Activated CD4-positive, alpha-beta T cell treated with anti-CD3 and anti-CD28 coated beads, Interleukin-2, Interleukin-4, amounts not matched to agents 100 ng/mL and 50 ng/mL, durations not matched to agents 16 hours and 8 hours (primary cell): ENCODE measurements around the gene RASGRP2.
A peak's percentile ranks its signal among the peaks of the same experiment; 100 is the strongest.

Source experiments
- DNase-seq: peaks from one replicate; pipeline ENCODE4 v3.0.0-alpha.2; 2020; ENCODE audit warnings: low spot score

The RASGRP2 gene

GRCh38 chr11:64755681-64756361 lies 11.9 kb upstream of the RASGRP2 start:
- no peak for DNase-seq

DNA sequence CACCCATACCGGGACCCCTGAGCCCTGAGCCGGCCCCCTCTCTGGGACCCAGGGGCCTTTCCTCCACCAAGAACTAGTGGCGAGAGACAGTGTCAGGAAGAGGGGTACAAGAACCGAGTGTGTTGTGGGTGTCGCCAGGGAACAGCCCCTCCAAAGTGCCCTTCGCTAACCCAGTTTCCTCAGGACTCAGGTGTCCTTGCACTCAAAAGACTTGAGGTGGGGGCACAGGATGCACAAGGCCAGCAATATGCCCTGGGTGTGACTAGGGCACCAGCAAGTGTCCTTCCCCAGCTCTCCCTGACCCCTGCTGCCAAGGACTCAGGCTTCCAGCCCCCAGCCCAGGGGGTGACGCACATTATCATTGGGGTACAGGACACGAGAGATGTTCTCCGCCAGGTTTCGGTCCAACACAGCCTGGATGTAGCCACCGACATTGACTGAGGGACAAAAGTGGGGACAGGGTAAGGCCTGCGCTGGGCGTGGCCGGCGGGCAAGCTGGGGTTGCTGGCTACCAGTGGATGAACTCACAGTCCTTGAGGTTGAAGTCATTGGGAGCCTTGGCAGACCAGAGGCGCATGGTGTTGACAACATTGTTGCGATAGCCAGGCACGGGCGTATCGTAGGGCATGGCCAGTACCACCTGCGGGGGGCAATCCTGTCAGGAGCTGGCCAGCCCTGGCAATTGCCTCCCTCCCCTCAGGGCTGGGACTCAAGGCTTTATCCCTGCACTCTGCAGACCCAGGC lies 11.1 kb upstream of the RASGRP2 start:
- no peak for DNase-seq

- no peak for DNase-seq
Observed at GRCh38 chr11:64754124-64754918, 10.4 kb upstream of the RASGRP2 start.

DNA sequence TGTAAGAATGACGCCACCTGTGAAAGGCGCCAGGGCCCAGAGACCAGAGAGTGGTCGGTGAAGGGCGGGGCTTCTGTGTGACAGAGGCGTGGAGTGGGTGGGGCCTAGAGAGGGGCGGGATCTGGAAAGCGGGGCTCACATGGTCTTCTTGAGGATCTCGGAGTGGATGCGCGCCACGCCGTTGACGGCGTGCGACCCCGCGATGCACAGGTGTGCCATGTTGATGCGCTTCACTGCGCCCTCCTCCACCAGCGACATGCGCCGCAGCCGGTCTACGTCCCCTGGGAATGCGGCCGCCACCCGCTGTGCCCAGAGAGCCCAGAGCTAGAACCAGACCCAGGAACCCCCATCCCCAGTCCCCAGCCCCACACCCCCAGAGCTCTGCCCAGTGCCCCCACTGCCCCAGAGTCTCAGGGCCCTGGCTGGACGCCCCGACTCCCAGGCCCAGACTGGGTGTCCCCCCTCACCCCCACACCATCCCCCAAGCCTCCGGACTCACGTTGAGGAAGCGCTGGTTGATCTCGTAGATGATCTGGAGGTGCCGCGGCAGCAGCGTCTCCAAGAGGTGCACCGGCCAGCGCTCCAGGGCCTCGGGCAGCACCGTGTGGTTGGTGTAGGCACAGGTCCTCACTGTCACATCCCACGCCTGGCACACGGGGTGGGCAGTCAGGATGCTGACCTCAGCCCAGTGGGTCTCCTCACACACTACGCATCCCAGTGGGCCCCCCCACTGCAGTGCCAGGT lies 9.6 kb upstream of the RASGRP2 start:
- DNase-seq, result no peak

DNA sequence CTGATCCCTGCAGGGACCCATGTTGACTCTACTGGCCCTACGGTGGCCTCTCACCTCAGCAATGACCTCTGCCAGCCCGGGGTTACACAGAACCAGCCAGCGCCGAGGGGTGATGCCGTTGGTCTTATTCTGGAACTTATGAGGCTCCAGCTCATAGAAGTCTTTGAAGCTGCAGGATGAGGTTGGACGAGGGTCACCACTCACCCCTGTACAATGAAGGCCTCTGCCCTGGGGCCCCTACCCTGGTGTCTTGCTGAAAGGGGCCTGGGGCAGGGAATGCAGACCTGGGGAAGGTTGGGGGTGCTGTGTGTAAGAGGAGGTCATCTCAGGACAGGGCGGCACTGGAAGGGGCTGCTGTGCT lies 9.1 kb upstream of the RASGRP2 start:
- no peak for DNase-seq

DNA sequence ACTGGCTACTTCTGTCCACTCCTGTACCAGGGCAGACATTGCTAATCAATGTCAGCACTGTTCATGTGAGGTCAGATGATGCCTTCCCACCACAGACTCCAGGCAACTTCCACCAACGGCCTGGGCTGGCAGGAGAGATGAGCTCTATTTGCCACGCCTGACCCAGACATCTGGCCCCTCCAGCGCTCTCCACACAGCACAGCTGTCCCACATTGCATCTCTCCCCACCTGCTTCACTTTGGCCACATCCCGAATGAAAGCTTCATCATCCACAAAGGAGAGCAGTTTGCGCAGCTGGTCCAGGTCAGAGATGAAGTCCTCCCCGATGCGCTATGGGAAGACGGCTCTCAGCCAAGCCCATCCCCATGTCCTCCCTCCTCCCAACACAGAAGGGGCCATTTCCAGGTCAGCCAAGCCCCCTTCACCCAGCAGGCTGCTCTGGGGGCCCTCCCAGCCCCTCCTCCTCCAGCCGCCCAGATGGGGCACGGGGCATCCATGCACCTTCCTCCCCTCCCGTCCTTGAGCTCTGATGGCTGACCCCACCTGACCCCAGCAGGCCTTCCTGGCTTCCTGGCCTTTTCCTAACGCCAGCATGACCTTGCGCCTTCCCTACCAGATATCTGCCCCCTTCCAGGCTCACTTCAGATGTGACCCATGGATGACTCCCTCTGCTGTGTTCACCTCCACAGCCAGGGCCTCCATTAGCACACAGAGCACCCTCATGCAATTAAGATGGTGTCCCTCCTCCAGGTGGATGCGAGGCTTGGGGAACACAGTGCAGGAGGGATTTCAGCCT lies 8.4 kb upstream of the RASGRP2 start:
- DNase-seq, result no peak

DNA sequence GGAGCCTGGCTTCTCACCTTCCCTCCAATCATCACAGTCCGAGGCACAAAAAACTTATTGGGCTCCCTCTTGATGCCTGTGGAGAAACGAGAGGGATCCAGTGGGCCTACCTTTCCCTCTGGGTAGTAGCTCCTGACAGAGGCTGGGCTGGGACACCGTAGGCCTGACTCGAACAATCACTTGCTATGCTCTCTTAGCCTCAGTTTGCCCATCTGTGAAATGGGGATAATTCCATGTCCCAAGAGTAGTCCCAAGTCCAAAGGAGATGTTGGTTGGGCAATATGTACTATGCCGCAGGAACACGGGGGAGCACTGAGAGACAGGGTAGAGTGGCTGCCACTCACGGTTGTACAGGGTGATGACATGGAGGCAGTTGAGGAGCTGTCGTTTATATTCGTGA lies 7.6 kb upstream of the RASGRP2 start:
- DNase-seq, result no peak

GRCh38 chr11:64751136-64751535 lies 7.2 kb upstream of the RASGRP2 start:
- DNase-seq, result no peak

DNA sequence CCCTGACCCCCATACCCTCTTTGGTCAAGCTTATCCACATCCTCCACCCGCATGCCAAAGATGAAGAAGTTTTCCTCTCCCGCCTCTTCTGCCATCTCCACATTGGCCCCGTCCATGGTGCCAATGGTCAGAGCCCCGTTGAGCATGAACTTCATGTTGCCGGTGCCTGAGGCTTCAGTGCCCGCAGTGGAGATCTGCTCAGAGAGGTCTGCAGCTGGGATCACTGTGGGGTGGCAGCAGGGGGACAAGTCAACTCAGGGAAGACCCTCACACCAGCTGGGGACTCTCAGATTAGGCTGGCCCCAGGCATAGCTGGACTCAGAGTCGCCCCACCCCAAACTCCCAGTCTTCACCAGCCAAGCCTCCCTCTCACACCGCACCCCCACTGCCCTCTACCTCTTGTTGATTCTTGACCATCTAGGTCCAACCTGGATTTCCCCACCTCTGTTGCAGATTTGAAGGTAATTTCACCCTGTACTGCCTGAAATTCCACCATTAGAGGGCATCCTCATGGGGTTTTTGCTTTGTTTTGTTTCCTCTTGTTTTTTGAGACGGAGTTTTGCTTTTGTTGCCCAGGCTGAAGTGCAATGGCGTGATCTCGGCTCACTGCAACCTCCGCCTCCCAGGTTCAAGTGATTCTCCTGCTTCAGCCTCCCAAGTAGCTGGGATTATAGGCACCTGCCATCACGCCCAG lies 6.6 kb upstream of the RASGRP2 start:
- DNase-seq, result no peak

- no peak for DNase-seq
Observed at GRCh38 chr11:64747961-64748665, 4.2 kb upstream of the RASGRP2 start.

GRCh38 chr11:64746486-64746885 lies 2.5 kb upstream of the RASGRP2 start:
- DNase-seq, result no peak

DNA sequence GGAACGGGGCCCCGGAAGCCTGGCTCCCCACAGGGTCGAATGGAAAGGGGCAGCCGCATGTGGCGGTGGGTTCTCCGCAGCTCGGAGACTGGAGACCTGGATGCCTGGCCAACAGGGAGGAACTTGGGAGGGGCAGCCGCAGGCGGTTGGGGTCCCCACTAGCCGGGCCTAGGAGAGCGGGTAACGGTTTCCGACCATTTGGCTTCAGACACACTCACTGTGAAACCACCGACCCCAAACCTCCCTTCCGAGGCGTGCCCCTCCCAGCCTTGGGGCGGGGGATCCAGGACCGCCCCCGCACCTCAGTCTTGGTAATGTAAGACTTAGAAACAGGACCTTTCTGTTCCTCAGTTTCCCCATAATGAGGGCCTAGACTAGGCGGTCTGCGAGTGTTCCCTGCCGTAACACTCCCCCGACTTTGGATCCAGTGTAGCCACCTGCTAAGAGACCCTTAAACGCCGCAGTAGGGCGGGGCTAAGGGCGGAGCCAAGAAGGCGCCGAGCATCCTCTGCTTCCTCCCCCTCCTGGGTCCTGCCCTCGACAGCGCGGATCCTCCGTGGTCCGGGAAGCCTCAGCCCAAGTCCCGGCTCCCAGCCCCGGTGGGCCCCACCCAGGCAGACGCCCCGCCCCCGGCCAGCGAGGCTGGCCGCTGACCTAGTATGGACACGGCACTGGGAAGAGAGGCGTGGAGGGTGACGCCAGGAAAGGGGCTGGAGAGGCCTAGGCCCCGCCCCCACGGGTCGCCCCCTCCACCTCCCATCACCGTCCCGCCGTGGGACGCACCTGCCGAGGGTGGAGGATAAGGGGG lies 1.8 kb upstream of the RASGRP2 start:
- DNase-seq, result peak; percentile 72

GRCh38 chr11:64745189-64745520 lies 1.2 kb upstream of the RASGRP2 start:
- peak; percentile 74 for DNase-seq

- no peak for DNase-seq
Observed at GRCh38 chr11:64744544-64745188, 724 bp upstream of the RASGRP2 start.

DNA sequence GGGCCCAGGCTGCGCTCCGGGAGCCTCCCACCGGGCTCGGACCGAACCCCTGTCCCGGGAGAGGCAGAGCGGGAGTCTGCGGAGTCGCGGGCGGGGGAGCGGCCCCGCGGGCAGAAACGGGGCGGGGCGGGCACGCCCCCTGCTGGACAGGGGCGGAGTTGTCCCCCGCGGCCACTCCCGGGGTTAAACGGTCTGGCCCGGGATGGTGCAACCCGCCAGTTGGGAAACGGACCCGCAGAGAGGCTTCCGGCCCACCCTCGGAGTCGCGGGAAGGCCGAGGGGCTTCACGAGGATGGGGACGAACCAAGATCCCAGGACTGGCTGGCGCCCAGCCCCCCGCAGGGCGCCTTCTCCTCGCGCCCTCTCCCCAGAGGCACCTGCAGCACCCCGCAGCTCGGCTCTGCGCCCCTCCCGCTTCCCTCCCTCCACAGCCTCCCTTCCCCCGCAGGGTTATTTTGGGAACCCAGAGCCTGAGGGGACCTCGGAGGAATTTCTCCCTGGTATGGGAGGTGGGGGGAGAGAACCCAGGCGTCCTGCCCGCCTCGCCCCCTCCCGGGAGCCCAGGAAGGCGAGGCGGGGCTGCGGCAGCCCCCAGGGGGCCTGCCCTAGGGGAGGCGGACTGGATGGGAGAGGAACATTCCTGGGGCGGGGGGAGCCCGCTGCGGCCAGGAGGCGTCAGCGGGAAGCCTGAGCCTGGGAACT lies 902 bp downstream of the RASGRP2 start:
- peak; percentile 66 for DNase-seq

DNA sequence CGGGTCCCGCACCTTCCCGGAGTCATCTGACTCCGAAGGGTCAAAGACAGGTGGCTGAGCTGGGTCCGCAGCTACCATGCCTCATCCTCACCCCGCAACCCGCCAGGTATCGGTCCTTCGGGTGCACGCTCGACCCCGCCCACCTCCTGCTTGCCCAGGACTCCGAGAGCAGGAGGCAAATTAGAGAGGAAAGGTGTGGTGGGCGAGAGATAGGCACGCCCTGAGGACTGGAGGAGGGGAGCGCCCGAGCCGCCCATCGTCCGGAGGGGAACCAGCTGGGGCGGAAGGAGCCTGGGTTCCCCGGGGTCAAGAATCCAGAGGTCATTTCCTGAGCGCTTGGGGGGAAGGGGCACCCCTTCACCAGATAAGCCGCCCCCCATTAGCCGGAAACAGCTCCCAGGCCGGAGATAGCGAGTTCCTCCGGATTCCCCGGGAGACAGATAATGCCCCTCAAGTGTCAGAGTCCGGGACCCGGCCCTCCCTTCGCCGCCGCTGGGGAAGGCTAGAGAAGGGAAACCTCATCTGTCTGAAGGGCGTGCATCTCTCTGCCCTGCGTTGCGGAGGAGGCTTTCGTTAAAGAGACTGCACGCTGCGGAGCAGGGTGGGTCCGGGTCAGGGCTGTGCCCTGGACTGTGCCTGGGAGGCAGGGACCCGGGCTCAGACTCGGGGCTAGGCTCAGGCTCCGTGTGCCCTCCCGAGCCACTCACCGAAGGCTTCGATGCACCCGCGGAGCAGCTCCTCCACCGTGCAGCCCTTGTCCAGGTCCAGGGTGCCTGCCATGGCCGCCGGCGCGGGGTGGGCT lies 1.7 kb downstream of the RASGRP2 start:
- DNase-seq, result no peak

DNA sequence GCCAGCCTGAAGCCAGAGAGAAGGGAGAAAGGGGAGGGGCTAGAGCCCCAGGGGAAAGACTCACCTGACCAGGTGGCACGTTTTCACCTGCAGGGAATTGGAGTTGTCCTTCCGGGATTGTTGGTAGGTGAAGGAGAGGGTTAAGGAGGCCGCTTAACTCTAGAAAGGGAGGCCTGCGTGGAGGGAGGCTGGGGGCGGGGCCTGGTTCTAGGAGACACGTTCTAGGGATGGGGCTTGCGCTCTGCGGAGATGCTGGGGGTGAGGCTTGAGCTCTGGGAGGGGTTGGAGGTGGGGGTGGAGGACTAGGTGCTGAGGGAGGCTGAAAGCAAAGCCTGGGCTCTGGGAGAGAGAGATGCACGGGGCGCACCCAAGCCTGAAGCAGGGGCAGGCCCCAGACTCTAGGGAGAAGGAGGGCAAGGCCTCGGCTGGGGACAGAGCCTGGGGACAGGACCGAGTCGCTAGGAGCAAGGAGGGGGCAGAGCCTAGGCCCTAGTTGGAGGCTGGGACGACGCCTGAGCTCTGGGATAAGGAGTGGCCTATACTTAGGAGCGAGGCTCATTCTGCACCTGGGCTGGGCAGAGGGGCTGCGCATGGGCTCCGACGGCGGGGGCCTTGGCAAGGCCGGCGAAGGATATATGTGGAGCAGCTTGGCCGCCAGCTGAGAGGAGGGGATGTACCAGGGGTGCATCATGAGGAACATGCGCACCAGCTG lies 2.4 kb downstream of the RASGRP2 start:
- no peak for DNase-seq
